Measurements from ENCODE around the gene PLA2G6.

Gene PLA2G6, protein sequence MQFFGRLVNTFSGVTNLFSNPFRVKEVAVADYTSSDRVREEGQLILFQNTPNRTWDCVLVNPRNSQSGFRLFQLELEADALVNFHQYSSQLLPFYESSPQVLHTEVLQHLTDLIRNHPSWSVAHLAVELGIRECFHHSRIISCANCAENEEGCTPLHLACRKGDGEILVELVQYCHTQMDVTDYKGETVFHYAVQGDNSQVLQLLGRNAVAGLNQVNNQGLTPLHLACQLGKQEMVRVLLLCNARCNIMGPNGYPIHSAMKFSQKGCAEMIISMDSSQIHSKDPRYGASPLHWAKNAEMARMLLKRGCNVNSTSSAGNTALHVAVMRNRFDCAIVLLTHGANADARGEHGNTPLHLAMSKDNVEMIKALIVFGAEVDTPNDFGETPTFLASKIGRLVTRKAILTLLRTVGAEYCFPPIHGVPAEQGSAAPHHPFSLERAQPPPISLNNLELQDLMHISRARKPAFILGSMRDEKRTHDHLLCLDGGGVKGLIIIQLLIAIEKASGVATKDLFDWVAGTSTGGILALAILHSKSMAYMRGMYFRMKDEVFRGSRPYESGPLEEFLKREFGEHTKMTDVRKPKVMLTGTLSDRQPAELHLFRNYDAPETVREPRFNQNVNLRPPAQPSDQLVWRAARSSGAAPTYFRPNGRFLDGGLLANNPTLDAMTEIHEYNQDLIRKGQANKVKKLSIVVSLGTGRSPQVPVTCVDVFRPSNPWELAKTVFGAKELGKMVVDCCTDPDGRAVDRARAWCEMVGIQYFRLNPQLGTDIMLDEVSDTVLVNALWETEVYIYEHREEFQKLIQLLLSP

DNA sequence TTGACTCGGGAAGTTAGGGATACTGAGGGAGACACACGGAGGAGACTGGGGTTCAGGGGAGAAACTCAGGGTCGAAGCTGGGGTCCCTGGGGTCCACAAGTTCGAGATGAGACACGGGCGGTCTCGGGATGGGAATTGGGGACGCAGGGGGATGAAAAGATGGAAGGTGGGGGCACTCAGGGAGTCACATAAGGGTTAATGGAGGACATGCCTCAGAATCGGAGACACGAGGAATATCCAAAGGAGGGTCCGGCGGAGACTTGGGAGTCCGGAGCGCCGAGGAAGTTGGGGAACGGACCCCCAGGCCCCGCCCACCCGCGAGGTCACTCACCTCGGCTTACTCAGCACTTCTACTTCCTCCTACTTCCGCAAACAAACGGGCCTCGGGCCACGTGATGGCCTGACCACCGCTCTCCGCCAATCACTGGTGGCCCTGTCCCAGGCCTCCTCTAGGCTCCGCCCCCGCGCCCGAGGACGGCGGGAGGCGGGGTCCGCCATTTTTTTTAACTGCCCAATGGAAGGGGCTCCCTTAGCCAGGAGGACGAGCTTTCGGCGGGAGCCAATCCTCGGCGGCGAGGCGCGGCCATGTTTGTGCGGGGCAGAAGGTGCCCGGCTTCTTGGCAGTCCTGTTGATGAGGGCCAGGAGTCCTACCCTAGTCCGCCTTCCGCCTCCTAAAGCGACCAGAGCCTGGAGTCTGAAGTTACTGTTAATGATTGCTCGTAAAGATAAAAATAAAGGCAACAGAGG is at the start of gene PLA2G6:
TSS of gene PLA2G6 (minus strand) at position 378 of the 748 bp plus-strand sequence. CDS start 12,404 bp downstream, outside the sequence.
- peak; percentile 89 to 91 for DNase-seq (ENCODE audit: low read depth in 2 of 2, low spot score in 1 of 2)

DNA sequence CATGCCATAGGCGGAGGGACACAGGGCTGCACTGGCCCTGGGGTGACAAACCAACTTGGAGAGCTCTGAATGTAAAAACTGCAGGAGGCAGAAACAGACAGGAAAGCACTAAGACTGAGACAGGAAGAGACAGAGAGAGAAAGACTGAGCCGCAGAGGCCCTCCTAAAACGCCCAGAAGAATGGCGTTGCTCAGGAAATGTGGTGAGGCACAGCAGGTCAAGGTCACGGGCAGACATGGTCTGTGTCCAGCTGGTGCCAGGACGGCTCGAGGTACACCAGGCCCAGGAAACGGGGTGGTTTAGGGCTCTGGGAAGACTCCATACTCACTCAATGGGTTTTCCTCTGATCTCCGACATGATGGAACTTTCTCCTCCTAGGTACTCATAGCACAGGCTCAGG is 49.3 kb upstream of the PLA2G6 start:
- no peak for DNase-seq (ENCODE audit: low read depth in 2 of 2, low spot score in 1 of 2)

DNA sequence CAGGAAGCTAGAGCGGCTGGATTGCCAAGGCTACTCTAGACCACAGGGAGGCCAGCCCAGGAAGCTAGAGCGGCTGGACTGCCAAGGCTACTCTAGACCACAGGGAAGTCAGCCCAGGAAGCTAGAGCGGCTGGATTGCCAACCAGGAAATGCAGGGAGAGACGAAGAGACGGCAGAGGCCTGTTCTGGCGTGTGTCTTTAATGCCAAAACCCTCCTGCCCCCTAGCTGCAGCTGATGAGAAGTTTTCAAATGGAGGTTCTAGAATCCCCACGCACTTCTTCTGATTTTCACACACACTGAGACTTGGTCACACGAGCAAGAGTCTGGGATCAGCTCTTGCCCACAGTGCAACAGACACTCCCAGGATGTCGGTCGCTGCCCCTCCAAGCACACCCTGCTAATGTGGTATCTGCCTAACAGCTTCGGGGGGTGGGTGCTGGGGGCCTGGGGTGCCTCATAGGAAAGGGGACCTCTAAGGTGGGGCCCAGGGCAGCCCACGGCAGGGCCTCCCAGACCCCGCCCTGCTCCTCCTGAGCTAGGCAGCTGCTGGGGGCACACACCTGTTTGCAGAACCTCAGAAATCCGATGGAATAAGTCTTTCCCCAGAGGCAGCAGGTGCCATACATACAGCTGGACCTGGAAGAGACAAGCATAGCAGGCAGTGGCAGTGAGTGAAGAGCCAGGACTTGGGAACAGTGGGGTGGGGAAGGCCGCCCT is 48.6 kb upstream of the PLA2G6 start:
- DNase-seq (ENCODE audit: low read depth in 2 of 2, low spot score in 1 of 2) = no peak

DNA sequence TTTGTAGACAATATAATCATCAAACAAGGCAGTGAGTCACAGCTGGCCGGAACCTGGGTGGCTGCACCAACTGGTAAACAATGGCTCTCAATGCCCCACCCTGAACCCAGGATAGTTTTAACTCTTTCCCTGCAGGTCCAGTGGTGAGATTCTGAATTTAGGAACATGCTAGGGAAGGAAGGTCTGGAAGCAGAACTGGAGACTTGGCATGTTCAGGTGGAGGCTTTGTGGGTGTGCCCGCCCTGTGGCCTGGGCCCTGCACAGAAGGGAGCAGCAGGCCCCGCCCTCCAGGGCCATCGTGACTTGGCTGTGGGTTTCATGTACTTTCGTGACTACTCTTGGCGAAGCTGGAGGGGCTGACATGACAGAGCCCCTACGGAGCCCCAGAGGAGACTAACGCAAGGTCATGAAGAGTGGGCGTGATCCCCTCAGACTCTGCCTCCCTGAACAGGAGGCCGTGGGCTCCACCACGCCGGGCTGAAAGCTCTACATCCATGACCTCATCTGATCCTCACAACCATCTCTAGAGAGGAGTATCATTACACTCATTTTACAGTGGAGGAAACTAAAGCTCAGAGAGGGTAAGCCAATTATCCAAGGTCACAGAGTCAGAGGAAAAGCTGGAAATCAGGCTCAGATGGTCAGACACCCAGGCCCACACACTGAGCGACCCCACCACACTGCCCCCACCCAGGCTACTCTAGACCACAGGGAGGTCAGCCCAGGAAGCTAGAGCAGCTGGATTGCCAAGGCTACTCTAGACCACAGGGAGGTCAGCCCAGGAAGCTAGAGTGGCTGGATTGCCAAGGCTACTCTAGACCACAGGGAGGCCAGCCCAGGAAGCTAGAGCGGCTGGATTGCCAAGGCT is 47.5 kb upstream of the PLA2G6 start:
- no peak for DNase-seq (ENCODE audit: low read depth in 2 of 2, low spot score in 1 of 2)

DNA sequence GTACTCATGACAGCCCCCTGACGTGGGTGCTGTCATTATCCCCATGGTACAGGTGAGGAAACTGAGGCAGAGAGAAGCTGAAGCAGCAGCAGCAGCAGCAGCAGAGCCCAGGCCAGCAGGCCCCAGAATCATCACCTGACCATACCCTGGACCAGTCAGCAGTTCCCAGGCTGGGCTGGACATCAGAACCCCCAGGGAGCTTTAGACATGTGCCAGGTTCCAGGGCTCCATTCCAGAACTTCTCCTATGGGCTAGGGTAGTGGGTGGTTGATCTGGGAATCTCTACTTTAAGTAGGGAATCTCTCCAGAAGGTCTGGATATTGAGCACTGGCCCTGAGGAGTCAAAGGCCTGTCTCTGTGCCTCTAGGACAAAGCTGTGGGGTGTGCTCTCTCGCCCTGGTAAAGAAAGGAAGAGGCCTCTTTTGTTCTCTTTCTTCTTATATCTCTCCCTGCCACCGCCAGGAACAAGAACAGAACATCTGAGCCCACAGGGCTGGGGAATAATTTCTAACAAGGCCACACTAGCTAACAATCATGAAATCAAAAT is 46.8 kb upstream of the PLA2G6 start:
- no peak for DNase-seq (ENCODE audit: low read depth in 2 of 2, low spot score in 1 of 2)

DNA sequence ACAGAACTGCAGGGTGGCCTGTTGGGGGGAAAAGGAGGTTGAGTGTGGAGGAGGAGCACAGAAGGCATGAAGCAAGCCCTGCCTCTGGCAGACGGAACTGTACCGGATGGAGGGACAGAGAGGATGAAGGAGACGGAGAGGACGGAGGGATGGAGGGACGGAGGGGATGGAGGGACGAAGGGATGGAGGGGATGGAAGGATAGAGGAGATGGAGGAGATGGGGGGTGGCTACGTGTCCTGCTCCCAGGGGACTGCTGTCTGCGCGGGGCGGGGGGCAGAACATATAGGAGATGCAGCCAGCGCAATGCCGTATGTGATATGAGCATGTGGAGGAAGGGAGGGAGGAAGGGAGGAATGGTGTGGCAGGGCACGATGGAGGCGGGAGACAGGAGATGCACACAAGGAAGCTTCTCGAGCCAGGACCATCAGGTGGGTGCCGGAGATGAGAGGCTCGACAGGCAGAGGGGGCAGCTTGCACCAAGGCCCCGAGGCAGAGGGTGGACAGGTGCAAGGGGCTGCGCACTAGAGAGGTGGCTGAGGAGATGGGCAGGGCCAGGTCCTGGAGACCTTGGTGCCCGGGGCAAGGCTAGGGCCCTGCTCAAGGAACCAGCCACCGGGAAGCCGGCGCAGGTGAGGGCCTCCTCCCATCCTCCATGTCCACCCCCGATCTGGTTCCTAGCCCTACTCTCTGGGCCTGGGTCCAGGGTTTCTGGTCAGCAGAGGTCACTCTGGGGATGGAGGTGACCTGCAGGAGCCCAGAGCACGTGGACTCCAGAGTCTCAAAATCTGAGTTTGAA is 45.4 kb upstream of the PLA2G6 start:
- DNase-seq (ENCODE audit: low read depth in 2 of 2, low spot score in 1 of 2) = no peak

DNA sequence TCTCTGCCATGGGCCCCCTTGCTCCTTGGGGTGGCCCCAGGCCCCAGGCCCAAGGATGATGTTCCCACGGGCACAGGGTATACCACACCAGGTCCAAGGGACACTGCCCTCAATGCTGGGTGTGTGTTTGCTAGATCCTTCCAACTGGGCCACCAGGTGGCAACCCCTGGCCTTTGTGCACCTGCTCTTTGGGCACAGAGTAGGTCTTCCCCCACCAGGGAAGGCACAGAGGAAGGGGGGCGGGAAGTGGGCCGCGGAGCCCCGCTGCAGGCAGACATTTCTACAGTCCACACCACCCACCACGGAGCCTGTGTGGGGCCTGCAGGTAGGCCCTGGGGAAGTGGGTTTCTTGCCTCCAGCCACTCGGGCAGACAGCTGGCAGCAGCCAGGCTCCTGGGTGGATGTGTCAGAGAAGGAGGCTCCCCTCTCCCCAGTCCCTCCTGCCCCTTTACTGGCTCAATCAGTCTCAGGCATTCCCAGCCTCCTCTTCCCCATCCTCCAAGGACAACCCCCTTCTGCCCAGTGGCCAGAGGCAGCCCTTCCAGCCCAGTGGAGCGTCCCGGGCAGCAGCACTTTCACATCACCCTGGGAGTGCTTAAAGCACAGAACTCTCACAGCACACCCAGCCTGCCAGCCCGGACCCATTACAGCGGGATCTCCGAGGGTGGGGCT is 41.8 kb upstream of the PLA2G6 start:
- DNase-seq (ENCODE audit: low read depth in 2 of 2, low spot score in 1 of 2) = no peak

DNA sequence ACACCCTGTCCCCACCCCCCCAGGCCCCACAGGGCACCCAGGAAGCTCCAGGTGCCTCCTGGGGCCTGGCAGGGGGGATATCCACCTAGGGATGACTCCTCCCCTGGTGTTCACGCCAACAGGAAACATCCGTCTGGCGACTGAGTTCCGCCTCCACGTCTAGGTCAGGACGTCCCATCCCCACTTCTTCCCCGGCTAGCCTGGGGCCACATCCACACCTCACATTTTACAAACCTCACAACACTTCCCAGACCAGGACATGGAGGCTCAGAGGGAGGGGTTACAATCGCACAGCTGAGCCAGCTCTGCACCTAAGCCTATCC is 41.1 kb upstream of the PLA2G6 start:
- DNase-seq (ENCODE audit: low read depth in 2 of 2, low spot score in 1 of 2) = no peak

DNA sequence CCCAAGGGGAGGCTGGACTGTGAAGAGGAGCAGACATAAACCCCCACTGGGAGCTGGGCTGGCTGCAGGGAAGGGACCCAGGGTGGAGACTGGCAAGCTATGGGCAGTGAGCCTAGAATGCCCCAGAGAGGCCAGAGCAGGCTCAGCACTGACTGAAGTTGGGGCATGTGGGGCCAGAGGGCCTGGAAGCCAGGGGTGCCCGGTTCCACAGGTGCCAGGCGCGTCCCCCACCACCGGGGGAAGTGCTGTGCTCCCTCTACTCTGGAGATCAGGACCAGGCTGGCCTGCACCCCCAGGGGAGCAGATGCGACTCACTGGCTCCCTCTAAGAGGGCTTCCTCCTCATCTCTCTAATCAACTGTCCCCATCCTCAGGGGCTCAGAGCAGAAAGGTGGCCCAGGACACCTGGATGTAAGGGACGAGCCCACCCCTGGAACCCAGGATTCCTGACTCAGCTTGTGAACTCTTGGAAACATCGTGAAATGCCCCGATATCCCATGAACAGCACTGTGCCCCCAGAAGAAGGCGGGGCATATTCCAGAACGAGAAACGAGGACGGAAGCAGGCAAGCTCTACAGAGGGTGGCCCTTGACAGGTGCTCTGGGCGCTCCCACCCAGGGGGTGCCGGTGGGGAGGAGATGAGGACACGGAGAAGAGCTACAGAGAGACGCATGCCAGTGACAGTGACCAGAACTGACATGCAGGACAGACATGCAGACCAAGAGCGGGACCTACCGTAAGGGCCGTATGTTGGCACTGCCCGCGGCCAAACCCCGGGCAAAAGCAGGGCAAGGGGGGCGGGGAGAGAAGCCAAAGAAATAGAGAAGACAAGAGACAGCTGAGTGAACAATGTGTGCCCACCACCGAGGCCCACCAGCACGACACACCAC is 40.5 kb upstream of the PLA2G6 start:
- DNase-seq (ENCODE audit: low read depth in 2 of 2, low spot score in 1 of 2) = no peak

DNA sequence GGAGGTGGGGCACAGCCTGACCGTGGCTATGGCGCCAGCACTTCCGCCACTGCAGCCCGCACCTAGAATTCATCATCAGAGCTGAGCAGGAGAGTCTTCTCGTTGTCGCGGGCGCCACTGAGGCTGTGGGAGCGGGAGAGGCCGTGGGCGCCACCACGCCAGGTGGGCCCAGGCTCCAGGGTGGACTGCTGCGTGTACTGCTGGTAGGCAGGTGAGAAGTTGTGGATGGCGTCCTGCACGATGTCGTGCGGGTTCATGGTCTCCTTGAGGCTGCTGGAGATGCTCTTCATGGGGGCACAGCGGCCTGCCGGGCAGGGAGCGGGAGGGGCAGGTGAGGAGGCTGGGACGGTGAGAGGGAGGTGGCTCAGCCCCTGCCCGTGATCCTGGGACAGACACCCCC is 39.8 kb upstream of the PLA2G6 start:
- DNase-seq (ENCODE audit: low read depth in 2 of 2, low spot score in 1 of 2) = no peak

DNA sequence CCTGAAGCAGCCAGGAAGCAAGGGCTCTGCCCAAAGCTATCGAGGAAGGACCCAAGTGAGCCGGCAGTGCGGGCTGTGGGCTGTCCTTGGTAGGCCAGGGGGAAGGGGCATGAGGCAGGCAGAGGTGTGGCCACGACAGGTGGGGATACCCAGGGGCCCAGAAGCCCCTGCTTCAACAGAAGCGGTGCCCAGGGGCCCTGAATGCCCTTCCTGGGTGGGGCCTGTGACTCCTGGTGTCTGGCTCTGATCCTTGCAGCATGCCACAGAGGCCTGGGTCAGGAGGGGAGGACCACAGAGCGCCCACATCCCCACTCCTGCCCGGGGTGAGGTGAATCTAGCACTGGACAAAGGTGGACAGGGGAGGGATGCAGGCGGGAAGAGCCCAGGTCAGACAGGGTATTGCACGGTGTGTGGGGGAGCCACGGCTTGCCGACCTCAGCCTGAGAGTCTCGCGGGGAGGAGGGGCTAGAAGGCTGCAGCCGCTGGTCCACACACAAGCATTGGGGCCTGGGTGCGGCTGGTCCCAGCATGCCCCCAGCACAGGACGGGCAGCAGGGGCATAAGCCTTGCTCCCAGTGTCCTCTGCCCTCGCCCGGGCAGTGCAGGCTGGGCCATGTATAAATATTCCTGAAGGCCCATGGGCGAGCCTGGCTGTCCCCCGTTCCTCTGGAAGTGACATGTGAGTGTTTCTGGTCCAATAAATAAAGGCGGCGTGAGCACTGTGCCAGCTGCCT is 39.2 kb upstream of the PLA2G6 start:
- DNase-seq (ENCODE audit: low read depth in 2 of 2, low spot score in 1 of 2) = no peak

DNA sequence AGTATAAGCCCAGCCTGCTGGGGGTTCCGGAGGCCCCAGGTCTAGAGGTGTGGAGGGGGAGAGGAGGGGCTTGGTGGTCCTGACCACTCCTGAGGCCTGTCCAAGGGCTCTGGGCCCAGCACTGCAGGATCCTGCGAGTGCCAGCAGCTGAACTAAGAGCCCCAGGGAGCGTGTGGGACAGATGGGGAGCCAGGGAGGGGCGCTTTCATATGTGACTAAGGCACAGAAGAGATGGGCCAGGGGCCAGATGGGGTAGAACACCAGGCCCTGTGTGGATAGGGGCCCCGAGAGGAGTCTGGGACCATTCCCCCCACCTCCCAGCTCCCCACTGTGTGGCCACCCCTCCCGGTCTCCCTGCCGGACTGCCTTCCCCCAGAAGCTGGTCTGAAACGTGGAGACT is 38.5 kb upstream of the PLA2G6 start:
- no peak for DNase-seq (ENCODE audit: low read depth in 2 of 2, low spot score in 1 of 2)

DNA sequence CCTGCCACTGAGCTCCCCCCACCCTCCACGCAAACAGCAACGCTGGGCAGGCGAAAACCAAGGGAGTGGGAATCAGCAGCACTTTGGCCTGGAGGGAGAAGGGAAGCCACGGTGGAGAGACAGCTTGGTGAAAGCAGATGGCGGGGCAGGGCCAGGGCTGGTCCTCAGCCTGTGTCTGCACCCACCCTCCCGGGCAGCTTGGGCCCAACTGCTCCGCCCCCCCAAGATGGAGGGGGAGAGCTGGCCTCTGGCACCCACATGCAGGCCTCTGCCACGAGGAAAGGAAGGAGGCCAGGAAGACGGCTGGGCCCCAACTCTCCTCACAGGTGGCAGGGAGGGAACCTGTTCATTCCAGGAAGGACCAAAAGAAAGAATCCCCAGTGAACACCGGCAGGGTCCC is 38.0 kb upstream of the PLA2G6 start:
- DNase-seq (ENCODE audit: low read depth in 2 of 2, low spot score in 1 of 2) = no peak

DNA sequence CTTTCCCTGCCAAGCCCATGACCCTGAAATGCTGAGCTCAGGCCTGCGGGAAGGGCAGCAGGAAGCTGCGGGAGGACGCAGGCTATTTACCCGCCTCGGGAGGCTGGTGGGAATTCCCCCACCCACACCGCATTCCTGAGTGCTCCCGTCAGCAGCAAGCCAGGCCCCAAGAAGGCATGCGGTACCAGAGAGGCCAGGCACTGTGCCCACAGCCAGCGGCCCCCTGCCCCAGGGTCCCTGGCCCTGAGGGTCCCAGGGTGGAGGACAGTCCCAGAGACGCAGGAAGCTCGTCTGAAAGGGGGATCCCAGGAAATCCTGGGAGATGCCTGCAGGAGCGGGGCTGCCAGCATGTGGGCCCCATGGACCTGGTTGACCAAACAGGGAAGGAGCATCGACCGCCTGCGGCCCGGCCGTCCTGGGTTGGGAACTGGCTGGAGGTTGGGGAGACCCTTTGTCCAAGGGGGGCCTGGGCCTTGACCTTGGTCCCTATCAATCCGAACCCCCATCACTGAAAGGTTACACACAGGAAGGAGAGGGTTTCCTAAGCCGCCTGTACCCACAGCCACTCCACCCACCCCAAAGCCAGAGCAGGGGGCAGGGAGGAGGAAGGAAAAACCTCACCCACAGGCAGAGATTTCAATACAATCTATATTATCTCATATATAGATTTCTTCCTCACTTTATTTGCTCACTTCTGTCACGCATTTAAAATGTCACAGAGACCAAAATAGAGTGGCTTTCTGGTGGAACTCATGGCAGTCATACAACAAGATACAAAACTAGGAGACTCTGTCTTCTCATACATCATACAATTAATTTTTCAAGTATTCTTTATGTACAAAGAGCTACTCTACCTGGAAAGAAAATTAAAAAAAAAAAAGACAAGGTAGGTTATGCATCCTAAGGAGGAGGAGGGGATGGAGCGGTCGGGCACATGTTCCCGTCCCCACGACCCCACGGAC is 37.3 kb upstream of the PLA2G6 start:
- no peak for DNase-seq (ENCODE audit: low read depth in 2 of 2, low spot score in 1 of 2)

DNA sequence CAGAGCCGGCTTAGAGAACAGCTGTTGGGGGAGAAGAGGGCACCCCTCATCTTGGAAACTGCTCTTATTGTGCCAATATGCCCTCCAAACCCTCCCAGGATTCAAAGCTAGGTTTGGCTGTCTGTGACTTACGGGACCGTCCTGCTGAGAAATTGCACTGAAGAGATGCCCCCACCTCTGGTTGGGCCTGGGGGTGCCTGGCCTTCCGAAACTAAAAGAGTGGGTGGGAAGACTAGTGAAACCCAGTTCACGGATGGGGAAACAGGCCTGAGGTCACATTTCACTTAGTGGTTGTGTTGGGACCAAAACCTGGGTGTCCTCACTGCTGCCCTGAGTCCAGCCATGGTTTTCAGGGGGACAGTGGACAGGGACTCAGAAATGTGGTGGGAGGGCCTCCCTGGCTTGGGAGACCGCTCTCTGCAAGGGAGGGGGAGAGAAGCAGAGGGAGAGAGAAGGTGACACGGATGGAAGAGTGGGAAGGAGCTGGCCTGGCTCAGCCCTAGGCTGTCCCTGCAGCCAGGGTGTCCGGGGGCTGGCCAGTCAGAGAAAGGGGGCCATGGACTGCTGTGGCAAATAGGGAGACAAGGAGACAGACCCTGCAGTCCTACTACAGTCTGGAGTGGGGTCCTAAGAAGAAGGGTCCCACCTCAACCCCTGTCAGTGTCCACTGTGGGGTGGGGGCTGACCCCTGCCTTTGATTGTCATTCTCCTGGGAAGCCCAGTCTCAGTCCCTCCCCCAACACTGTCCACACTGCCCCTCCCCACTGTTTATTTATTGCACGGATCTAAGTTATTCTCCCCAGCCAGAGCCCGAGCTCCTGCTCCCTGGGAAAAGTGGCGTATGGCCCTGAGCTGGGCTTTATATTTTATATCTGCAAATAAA is 33.8 kb upstream of the PLA2G6 start:
- DNase-seq (ENCODE audit: low read depth in 2 of 2, low spot score in 1 of 2) = no peak
